Left ventricle myocardium inferior (tissue), 1 donor: ENCODE measurements around the gene FCGBP. TPM values are rescaled to one million over a fixed set of nuclear protein-coding genes. Genes with fewer than 3 reads are reported as not detected.

Experiments used
- DNase-seq: peaks from one replicate; pipeline ENCODE4 v3.0.0-alpha.2; 2020
- H3K27ac ChIP-seq: fragments of 200-600 bp; replicated peaks from 2 replicates; pipeline ENCODE4 v1.8.0; 2021
- H3K27me3 ChIP-seq: fragments of 200-600 bp; 2 replicates; pipeline ENCODE4 v1.8.0; 2021; ENCODE audit warnings: low read depth
- H3K36me3 ChIP-seq: fragments of 200-600 bp; 2 replicates; pipeline ENCODE4 v1.8.0; 2021
- H3K4me1 ChIP-seq: fragments of 200-600 bp; 2 replicates; pipeline ENCODE4 v1.8.0; 2021
- H3K4me3 ChIP-seq: fragments of 200-600 bp; 2 replicates; pipeline ENCODE4 v1.8.0; 2021; ENCODE audit warnings: mild to moderate bottlenecking, moderate library complexity
- H3K9me3 ChIP-seq: fragments of 200-600 bp; replicated peaks from 2 replicates; pipeline ENCODE4 v1.8.0; 2021
- CTCF ChIP-seq: fragments of 200-600 bp; IDR thresholded peaks from 2 replicates; pipeline ENCODE4 v1.8.0; 2021; ENCODE audit warnings: antibody characterized with exemption, mild to moderate bottlenecking, borderline replicate concordance
- intact Hi-C: fragments of 100-400 bp; cut with micrococcal nuclease; formaldehyde crosslinking; loops from one replicate; pipeline ENCODE4 v1.11.0; 2022
- total RNA-seq: library from RNA; stranded (reverse); fragmentation: NEBNext Ultra II Directional; extraction: Animal tissue kit (Norgen Biotek cat#: 25700); gene quantifications from one replicate; pipeline ENCODE4 v1.2.1, GENCODE V29; 2021
- donor health status: DM: no; HTN: yes; CAD: no; lungs with severe emphysema.

FCGBP gene
- total RNA-seq, 1 donor from 2014 or later = 4.1 TPM

DNA sequence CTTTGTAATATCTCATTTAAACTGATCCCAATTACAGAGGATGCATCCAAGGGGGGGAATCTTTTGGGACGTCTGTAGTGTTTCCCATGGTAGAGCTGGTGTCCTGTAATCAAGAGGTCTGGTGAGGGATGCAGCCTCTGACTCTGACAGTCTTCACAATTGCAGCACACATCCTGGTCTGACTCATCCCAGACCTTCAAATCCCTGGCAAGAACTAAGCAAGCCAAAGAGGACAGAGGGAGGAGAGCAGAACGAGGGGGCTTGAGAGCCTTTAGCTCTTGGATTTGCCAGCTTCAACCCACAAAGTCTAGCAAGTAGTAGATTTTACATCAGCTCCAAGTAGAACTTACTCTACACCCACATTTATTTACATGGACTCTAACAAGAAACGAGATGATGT lies 17.3 kb upstream of the FCGBP start:
- no peaks in the 10 kb centered on the region for H3K36me3 ChIP-seq
- no peak for TF ChIP-seq CTCF
- no peak for DNase-seq
- H3K4me1 ChIP-seq = no peaks in the 10 kb centered on the region
- intact Hi-C loops = no loop called here
- no peak overlapping the region for H3K4me3 ChIP-seq
- H3K27ac ChIP-seq = no peak overlapping the region
- H3K9me3 ChIP-seq = no peaks in the 10 kb centered on the region
- H3K27me3 ChIP-seq = peaks cover 12% of the 10 kb centered on the region

GRCh38 chr19:39951065-39951650 lies 16.7 kb upstream of the FCGBP start:
- Histone ChIP-seq H3K27ac (no peak overlapping the region), H3K9me3 (no peaks in the 10 kb centered on the region), H3K36me3 (no peaks in the 10 kb centered on the region), H3K4me1 (no peaks in the 10 kb centered on the region), H3K4me3 (no peak overlapping the region), H3K27me3 (peaks cover 18% of the 10 kb centered on the region)
- intact Hi-C loops = no loop called here
- TF ChIP-seq CTCF = no peak
- no peak for DNase-seq

GRCh38 chr19:39949026-39949747 lies 14.8 kb upstream of the FCGBP start:
- Histone ChIP-seq H3K27ac (no peak overlapping the region), H3K36me3 (no peaks in the 10 kb centered on the region), H3K4me3 (no peak overlapping the region), H3K27me3 (peaks cover 29% of the 10 kb centered on the region), H3K9me3 (no peaks in the 10 kb centered on the region), H3K4me1 (no peaks in the 10 kb centered on the region)
- no peak for DNase-seq
- TF ChIP-seq CTCF = no peak
- intact Hi-C loops = no loop called here

- intact Hi-C loops = no loop called here
- TF ChIP-seq CTCF = no peak
- no peaks in the 10 kb centered on the region for H3K36me3 ChIP-seq
These were observed 12.1 kb upstream of the FCGBP start for GRCh38 chr19:39946532-39946931.

DNA sequence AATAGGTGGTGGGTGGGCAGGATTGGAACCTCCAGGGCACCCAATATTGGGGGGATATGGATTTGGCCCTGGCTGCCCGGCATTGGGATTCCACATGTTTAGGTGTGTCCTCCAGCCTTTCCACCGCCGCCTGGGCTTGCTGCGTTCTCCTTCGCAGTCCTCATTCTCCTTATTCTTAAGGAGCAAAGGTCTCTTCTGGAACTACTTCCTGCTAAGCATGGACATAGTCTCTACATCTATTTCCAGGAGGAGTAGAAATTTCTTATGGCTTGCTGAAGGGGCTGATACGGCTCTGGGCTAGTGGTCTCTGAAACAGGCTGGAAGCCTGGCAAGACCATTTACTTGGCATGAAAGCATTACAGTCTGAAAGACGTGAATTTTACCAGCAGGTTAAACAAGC lies 9.2 kb upstream of the FCGBP start:
- Histone ChIP-seq H3K36me3 (no peaks in the 10 kb centered on the region), H3K4me1 (no peaks in the 10 kb centered on the region), H3K9me3 (peaks cover 18% of the 10 kb centered on the region), H3K4me3 (no peak overlapping the region), H3K27me3 (peaks cover 38% of the 10 kb centered on the region), H3K27ac (no peak overlapping the region)
- no peak for TF ChIP-seq CTCF
- intact Hi-C loops = no loop called here
- no peak for DNase-seq

More at GRCh38 chr19:39946532-39946931, 12.1 kb upstream of the FCGBP start:
- Histone ChIP-seq H3K27me3 (peaks cover 38% of the 10 kb centered on the region), H3K4me3 (no peak overlapping the region), H3K9me3 (no peaks in the 10 kb centered on the region), H3K27ac (no peak overlapping the region), H3K4me1 (no peaks in the 10 kb centered on the region)
- no peak for DNase-seq
